SK-N-SH treated with all-trans-retinoic acid at 6 μM for 48 hours (cell line): ENCODE results near the gene PLPPR2.

Experiments used
- ARNTL ChIP-seq: fragments of 450-650 bp; formaldehyde crosslinking; IDR thresholded peaks from 2 replicates; pipeline ENCODE4 v1.5.0; 2020; ENCODE audit warnings: low read depth, mild to moderate bottlenecking, moderate library complexity, borderline replicate concordance
- BACH2 ChIP-seq: fragments of 250-450 bp; sonication (Bioruptor Pico); IDR thresholded peaks from 2 replicates; pipeline ENCODE4 v1.9.0; 2021; ENCODE audit warnings: mild to moderate bottlenecking, borderline replicate concordance
- ESRRG ChIP-seq: fragments of 250-450 bp; sonication (Bioruptor Pico); IDR thresholded peaks from 2 replicates; pipeline ENCODE4 v1.6.1; 2021; ENCODE audit warnings: mild to moderate bottlenecking
- GLIS3 ChIP-seq: fragments of 250-450 bp; sonication (Bioruptor Pico); IDR thresholded peaks from 2 replicates; pipeline ENCODE4 v1.5.0; 2020; ENCODE audit warnings: mild to moderate bottlenecking, moderate library complexity
- SNAI2 ChIP-seq: fragments of 250-450 bp; sonication (Bioruptor Pico); IDR thresholded peaks from 2 replicates; pipeline ENCODE4 v1.5.0; 2020; ENCODE audit warnings: mild to moderate bottlenecking, moderate library complexity
- TOX ChIP-seq: fragments of 250-450 bp; sonication (Bioruptor Pico); IDR thresholded peaks from 2 replicates; pipeline ENCODE4 v1.8.0; 2021; ENCODE audit warnings: mild to moderate bottlenecking, moderate library complexity, borderline replicate concordance
- ZFP3 ChIP-seq: fragments of 250-450 bp; sonication (Bioruptor Pico); IDR thresholded peaks from 2 replicates; pipeline ENCODE4 v1.5.0; 2020; ENCODE audit warnings: mild to moderate bottlenecking, moderate library complexity
- ZFP30 ChIP-seq: fragments of 450-650 bp; formaldehyde crosslinking; IDR thresholded peaks from 2 replicates; pipeline ENCODE4 v1.5.0; 2022; ENCODE audit warnings: mild to moderate bottlenecking, moderate library complexity
- ZNF565 ChIP-seq: fragments of 450-650 bp; formaldehyde crosslinking; conservative IDR thresholded peaks from 2 replicates; pipeline ENCODE4 v1.5.0; 2020; ENCODE audit warnings: low read depth, mild to moderate bottlenecking, moderate library complexity
- ZNF8 ChIP-seq: fragments of 450-650 bp; formaldehyde crosslinking; IDR thresholded peaks from 2 replicates; pipeline ENCODE4 v1.5.0; 2020; ENCODE audit warnings: mild to moderate bottlenecking, moderate library complexity
- TF ChIP-seq, protein P1 (sequence below): fragments of 250-450 bp; sonication (Bioruptor Pico); IDR thresholded peaks from 2 replicates; pipeline ENCODE4 v1.8.0; 2020; ENCODE audit warnings: mild to moderate bottlenecking, moderate library complexity, borderline replicate concordance
- TF ChIP-seq, protein P2 (sequence below): fragments of 250-450 bp; sonication (Bioruptor Pico); IDR thresholded peaks from 2 replicates; pipeline ENCODE4 v1.5.0; 2020; ENCODE audit warnings: mild to moderate bottlenecking, moderate library complexity

- TF ChIP-seq GLIS3 (CRISPR knock-in tag): no peak
- TF ChIP-seq TOX (CRISPR knock-in tag): no peak
- TF ChIP-seq SNAI2: no peak
- TF ChIP-seq ZFP30 (CRISPR knock-in tag): no peak
- TF ChIP-seq, protein P1, sequence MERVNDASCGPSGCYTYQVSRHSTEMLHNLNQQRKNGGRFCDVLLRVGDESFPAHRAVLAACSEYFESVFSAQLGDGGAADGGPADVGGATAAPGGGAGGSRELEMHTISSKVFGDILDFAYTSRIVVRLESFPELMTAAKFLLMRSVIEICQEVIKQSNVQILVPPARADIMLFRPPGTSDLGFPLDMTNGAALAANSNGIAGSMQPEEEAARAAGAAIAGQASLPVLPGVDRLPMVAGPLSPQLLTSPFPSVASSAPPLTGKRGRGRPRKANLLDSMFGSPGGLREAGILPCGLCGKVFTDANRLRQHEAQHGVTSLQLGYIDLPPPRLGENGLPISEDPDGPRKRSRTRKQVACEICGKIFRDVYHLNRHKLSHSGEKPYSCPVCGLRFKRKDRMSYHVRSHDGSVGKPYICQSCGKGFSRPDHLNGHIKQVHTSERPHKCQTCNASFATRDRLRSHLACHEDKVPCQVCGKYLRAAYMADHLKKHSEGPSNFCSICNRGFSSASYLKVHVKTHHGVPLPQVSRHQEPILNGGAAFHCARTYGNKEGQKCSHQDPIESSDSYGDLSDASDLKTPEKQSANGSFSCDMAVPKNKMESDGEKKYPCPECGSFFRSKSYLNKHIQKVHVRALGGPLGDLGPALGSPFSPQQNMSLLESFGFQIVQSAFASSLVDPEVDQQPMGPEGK (CRISPR knock-in tag): no peak
- no peak for TF ChIP-seq ZNF8
- TF ChIP-seq ZNF565 (CRISPR knock-in tag): no peak
- TF ChIP-seq ESRRG (CRISPR knock-in tag): no peak
- TF ChIP-seq, protein P2, sequence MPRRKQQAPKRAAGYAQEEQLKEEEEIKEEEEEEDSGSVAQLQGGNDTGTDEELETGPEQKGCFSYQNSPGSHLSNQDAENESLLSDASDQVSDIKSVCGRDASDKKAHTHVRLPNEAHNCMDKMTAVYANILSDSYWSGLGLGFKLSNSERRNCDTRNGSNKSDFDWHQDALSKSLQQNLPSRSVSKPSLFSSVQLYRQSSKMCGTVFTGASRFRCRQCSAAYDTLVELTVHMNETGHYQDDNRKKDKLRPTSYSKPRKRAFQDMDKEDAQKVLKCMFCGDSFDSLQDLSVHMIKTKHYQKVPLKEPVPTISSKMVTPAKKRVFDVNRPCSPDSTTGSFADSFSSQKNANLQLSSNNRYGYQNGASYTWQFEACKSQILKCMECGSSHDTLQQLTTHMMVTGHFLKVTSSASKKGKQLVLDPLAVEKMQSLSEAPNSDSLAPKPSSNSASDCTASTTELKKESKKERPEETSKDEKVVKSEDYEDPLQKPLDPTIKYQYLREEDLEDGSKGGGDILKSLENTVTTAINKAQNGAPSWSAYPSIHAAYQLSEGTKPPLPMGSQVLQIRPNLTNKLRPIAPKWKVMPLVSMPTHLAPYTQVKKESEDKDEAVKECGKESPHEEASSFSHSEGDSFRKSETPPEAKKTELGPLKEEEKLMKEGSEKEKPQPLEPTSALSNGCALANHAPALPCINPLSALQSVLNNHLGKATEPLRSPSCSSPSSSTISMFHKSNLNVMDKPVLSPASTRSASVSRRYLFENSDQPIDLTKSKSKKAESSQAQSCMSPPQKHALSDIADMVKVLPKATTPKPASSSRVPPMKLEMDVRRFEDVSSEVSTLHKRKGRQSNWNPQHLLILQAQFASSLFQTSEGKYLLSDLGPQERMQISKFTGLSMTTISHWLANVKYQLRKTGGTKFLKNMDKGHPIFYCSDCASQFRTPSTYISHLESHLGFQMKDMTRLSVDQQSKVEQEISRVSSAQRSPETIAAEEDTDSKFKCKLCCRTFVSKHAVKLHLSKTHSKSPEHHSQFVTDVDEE (CRISPR knock-in tag): no peak
- no peak for TF ChIP-seq ARNTL
- no peak for TF ChIP-seq BACH2
- TF ChIP-seq ZFP3 (CRISPR knock-in tag): no peak
Observed at GRCh38 chr19:11387162-11388034, 32.2 kb downstream of the PLPPR2 start.
